HK-2 (cell line): Measurements from ENCODE around the gene TGM2.
A peak's percentile ranks its signal among the peaks of the same experiment; 100 is the strongest.
"Not testable (repeated sequence)": the region's sequence is repeated elsewhere in the genome, so short reads cannot be mapped to it uniquely, and the experiment has no call there.

ENCODE experiments used
- DNase-seq: peaks from one replicate; pipeline ENCODE4 v3.0.0-alpha.2; 2018; ENCODE audit not compliant: unreplicated experiment

Gene TGM2

GRCh38 chr20:38115205-38115604 lies 49.9 kb downstream of the TGM2 start:
- DNase-seq: no peak

DNA sequence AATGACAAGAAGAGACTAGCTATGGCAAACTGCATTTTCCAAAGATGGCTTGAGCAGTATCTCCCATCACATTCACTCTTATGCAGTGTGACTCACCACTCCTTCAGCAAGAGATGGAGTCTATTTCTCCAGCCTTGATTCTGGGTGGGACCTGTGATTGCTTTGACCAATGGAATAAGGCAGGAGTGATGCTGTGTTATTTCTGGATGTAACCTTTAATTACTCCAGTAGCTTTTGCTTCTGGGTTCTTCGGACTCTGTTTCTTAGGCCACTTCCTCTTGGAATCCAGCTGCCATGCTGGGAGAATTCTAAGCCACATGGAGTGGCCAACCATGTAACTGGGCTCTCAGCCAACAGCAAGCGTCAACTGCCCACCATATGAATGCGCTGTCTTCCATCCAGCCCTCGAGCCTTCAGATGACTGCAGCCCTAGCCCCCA lies 50.7 kb downstream of the TGM2 start:
- no peak for DNase-seq

DNA sequence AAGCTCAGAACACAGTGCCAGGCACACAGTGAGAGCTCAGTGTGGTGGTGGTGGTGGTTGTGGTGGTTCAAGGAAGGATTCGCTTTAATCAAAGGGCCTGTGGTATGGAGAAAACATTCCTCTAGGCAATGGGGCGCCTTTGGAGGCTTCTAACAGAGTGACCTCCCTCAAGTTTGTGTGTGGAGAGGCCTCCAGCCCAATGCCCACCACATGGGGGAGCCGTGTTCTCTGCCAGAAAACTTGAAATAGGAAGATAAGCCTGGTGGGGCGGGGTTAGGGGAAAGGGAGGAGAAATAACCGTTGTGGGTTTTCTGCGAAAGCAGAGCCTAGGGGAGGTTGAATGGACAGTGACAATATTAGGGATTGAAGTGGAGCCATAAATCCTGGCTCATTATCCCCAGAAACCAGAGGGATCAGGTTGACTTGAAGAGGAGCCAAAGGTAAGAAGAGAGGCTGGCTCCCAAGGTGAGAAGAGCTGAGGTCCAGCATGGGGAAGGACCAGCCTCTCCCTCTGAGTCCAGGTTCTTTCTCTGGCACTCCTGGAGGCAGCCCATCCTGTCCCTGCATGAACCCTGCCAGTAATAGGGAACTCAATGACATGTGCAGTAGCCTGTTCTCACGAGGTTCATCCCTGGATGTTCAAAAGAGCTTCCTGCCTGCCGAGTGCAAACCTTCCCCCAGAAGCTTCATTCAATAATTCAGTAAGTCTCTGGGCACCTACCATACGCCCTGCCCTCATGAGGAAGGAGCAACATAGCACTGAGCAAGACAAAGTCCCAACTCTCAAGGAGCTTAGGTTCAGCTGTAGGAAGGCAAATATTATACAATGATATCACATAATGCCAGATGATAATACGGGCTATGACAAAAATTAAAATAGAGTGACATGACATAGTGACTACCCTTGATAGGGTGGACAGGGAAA lies 51.4 kb downstream of the TGM2 start:
- DNase-seq: no peak

- DNase-seq: no peak
These were observed 52.2 kb downstream of the TGM2 start for GRCh38 chr20:38112930-38113294.

DNA sequence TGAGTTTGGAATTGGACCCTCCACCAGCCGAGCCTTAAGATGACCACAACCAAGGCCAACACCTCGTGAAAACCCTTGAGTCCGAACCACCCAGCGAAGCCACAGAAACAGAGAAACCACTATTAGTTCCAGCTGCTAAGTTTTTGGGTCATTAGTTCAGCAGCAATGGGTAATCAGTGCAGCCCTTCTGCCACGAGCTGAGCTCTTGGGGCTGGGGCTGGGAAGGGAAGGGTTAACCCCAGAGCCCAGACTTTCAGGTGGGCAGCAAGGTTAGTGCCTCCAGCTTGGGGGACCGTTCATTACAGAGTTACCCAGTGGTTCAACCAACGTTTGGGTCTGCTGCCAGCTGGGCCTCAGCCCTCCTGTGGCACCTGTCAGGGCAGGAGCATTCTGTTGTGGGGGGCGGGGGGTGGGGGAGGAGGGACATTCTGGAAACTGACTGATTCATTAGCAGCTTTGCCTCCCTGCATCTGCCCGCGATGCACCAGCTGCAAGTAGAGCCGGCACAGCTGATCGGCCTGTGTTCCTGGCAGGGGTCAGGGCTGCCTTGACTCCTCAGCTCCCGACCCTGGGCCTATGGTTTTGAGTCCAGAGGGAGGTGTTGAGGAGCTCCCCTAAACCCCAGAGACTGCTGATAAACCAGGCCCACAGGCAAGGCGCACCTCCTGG lies 52.7 kb downstream of the TGM2 start:
- no peak for DNase-seq

DNA sequence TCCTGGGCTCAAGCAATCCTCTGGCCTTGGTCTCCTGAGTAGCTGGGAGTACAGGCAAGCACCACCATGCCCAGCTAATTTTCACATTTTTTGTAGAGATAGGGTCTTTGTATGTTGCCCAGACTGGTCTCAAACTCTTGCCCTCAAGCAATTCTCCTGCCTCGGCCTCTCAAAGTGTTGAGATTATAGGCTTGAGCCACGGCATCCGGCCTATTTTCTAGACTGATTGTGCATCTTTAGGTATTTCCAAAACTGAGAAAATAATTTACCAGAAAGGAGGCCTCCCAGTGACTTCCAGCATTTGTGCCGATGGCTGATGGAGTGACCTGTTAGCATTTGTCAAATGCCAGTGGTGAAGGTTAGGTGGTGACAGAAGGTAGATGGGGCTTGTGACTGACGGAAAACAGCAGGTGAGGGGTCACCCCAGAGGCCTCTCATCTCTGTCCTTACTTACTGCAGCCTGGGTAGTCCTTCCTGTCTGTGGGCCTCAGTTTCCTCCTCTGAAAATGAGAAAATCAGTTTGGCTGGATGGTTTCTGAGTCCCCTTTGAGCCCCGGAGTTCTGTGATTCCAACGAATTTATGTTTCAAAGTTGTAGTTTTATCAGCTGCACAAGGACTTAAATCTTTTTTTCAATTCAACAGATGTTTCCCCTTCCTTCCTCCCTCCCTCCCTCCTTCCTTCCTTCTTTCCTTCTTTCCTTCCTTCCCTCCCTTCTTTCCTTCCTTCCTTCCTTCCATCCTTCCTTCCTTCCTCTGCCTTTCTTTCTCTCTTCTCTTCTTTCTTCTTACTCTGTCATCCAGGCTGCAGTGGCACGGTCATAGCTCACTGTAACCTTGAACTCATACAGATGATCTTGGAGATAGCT lies 53.5 kb downstream of the TGM2 start:
- DNase-seq: no peak

DNA sequence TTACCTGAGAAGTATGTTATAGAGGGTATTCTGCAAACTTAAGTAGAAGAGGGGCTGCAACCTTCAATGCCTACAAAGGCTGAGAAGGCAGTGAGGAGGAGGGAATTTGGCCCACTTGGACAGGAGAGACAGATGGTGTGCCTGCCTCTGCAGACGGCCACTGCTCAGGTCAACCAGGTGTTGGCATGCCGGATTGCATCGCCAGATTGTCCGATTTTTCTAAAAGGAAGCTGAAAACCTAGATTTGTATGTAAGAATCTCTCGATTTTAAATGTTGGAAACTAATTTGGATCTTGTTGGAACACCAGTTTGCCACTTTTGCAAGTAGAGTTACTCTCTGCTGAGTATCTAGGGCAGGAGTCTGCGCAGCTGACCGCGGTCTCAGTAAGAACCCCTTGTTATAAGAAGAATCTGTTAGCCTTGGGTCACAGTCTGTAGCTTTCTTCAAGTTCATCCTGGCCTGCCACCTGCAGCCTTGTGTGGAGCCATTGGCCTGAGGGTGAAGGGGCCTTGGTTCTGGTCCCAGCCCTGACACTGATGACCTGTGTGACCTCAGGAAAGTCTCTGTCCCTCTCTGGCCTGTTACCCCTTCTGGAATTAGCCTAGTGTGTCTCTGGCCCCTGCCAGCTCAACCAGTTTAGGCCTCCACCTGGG lies 54.4 kb downstream of the TGM2 start:
- DNase-seq: no peak

- peak; percentile 79 for DNase-seq
These were observed 55.2 kb downstream of the TGM2 start for GRCh38 chr20:38109591-38110524.

DNA sequence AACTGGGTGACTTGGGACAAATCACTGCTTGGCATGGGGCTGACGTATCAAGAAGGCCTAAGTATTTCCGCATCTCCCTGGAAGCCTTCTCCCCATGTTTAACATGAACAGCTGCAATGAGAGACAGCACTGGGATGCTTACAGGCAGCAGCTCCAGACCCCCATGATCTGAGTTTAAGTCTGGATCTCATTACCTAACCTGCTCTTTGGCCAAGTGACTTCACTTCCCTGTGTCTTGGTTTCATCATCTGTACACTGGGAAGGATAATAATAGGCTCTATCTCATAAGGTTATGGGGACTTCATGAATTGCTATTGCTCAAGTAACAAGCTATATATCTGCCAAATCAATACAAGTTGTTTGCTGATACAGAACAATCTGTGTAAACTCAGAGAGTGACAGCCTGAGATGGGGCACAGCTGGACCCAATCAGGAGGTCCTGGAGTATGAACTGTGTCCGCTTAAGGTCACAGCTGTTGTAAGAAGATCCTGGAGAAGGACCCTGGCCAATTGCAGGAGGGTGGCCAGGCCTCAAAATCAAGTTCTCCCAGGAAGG lies 56.0 kb downstream of the TGM2 start:
- no peak for DNase-seq

DNA sequence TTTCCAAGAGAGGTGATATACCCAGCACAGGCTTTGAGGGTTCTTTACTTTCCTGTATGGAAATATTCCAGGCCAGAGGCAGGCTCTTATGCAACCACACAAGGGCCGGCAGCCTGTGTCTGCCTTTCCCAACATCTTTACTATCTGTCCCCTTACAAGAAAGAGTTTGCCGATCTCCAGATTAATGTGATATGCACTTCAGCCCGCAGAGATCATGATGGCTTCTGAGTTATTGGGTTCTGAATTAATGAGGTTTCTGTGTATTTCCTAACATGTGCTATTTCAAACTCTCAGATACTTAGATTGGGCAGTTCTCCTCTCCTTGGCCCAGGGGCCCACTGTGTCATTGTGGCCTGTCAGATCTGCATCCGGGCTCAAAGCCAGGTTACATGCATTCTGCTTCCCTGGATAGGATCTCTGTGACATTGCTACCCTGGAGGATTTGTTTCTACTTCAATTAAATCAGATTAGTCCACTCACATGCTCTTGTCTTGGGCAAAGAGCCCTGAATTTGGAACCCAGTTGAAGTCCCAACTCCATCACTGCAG lies 56.6 kb downstream of the TGM2 start:
- DNase-seq: no peak

DNA sequence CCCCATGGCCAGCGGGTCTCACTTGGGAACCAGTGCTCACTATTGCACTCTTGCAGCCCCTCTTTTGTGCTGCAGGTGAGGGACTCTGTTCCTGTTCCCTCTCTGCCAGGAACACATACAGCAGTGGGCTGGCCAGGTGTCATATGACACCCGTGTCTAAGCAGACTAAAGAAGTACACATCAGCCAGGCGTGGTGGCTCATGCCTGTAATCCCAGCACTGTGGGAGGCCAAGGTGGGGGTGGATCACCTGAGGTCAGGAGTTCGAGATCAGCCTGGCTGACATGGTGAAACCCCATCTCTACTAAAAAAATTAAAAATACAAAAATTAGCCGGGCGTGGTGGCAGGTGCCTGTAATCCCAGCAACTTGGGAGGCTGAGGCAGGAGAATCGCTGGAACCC lies 57.2 kb downstream of the TGM2 start:
- DNase-seq: not testable (repeated sequence)

- not testable (repeated sequence) for DNase-seq
These were observed 57.7 kb downstream of the TGM2 start for GRCh38 chr20:38107386-38107785.

DNA sequence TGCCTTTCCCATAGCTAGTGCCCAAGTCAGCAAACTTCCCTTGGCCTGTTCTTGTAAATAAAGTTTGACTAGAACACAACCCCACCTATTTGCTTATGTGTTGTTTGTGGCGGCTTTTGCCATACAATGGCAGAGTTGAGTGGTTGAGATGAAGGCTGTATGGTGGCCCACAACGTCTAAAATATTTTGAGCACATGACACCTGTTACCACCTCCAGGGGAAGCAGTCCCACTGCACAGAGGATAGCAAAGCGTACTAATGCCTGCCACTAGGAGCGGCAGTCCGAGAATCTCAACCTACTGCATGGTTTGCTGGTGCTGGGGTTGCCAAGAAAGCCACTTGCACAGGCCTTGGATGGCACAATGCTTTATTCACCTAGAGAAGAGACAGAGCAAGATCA lies 58.6 kb downstream of the TGM2 start:
- no peak for DNase-seq

- DNase-seq: no peak
These were observed 60.8 kb downstream of the TGM2 start for GRCh38 chr20:38104285-38104684.

DNA sequence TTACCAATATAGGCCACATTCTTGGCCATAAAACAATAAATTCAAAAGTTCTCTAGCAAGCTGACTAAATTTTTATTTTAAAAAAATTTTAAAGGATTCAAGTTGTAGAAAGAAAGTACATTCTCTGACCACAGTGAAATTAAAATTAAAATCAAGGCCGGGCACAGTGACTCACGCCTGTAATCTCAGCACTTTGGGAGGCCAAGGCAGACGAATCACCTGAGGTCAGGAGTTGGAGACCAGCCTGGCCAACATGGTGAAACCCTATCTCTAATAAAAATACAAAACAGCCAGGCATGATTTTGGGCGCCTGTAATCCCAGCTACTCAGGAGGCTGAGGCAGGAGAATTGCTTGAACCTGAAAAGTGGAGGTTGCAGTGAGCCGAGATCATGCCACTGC lies 62.9 kb downstream of the TGM2 start:
- DNase-seq: not testable (repeated sequence)

DNA sequence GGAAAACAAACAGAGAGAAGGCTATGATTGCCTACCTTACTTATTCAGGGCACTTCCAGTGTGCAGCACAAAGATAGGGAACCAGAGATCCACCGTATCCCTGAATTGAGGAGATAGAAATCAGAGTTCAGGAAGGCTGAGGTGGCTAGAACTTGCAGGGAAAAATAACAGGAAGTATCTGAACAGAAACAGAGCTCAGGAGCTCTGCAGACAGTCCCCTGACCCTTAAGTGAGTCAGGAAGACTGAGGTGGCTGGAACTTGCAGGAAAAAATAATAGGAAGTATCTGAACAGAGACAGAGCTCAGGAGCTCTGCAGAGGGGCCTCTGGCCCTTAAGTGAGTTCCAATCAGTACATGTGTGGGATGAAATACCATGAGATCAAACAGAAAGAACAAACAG lies 66.1 kb downstream of the TGM2 start:
- no peak for DNase-seq

GRCh38 chr20:38095017-38095686 lies 69.9 kb downstream of the TGM2 start:
- DNase-seq: no peak

DNA sequence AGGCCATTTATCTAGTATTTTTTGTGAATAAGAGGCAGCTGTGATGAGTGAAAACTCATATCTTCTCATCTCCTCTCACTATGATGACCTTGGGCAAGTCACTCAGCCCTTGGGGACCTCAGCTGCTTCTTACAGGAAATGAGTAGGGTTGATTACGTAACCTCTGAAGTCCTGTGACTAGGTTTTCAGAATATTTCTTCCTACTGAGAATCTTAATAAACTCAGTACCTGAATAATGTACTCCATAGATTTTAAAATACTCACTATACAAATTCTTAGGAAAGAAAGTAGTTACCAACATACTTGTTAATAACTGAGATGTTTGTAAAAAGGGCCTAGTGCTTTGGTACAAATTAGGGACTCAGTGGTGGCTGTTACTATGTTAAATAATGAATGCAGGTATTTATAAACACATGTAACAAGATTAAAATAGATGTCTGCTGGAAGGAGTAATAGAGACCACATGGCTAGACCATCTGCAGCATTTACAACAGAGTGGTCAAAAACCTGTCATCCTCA lies 70.6 kb downstream of the TGM2 start:
- DNase-seq: no peak

- no peak for DNase-seq
These were observed 71.4 kb downstream of the TGM2 start for GRCh38 chr20:38093641-38094077.
